Brain pericyte (primary cell): ENCODE measurements around the gene PPHLN1.
"Not testable (repeated sequence)": the region's sequence is repeated elsewhere in the genome, so short reads cannot be mapped to it uniquely, and the experiment has no call there.

Experiments used
- DNase-seq: peaks from one replicate; pipeline ENCODE4 v3.0.0-alpha.2; 2012; ENCODE audit warnings: low read depth, low spot score

The PPHLN1 gene

GRCh38 chr12:42322567-42322966 is 3.4 kb upstream of the PPHLN1 start:
- no peak for DNase-seq

- DNase-seq, result no peak
Observed at GRCh38 chr12:42323856-42324255, 2.1 kb upstream of the PPHLN1 start.

- no peak for DNase-seq
Observed at GRCh38 chr12:42325326-42325652, 678 bp upstream of the PPHLN1 start.

- DNase-seq, result no peak
Observed at GRCh38 chr12:42326541-42327226, 717 bp downstream of the PPHLN1 start.

- no peak for DNase-seq
Observed at GRCh38 chr12:42327227-42327590, 1.2 kb downstream of the PPHLN1 start.

GRCh38 chr12:42330097-42330496 is 4.1 kb downstream of the PPHLN1 start:
- not testable (repeated sequence) for DNase-seq

- DNase-seq, result no peak
Observed at GRCh38 chr12:42332301-42333285, 6.6 kb downstream of the PPHLN1 start.

GRCh38 chr12:42336286-42336685 is 10.3 kb downstream of the PPHLN1 start:
- DNase-seq, result no peak

GRCh38 chr12:42338280-42338679 is 12.3 kb downstream of the PPHLN1 start:
- DNase-seq, result no peak

- DNase-seq, result no peak
Observed at GRCh38 chr12:42342028-42342427, 16.1 kb downstream of the PPHLN1 start.

- no peak for DNase-seq
Observed at GRCh38 chr12:42343721-42344120, 17.8 kb downstream of the PPHLN1 start.

GRCh38 chr12:42346403-42347002 is 20.5 kb downstream of the PPHLN1 start:
- DNase-seq, result no peak

- not testable (repeated sequence) for DNase-seq
Observed at GRCh38 chr12:42349119-42350020, 23.4 kb downstream of the PPHLN1 start.

- DNase-seq, result not testable (repeated sequence)
Observed at GRCh38 chr12:42350021-42350407, 24.0 kb downstream of the PPHLN1 start.

GRCh38 chr12:42356344-42356743 is 30.4 kb downstream of the PPHLN1 start:
- no peak for DNase-seq

- DNase-seq, result no peak
Observed at GRCh38 chr12:42360747-42361403, 34.9 kb downstream of the PPHLN1 start.

GRCh38 chr12:42361909-42362646 is 36.1 kb downstream of the PPHLN1 start:
- DNase-seq, result no peak

- no peak for DNase-seq
Observed at GRCh38 chr12:42362647-42363260, 36.8 kb downstream of the PPHLN1 start.

- no peak for DNase-seq
Observed at GRCh38 chr12:42364692-42365091, 38.7 kb downstream of the PPHLN1 start.

GRCh38 chr12:42365486-42365885 is 39.5 kb downstream of the PPHLN1 start:
- no peak for DNase-seq
